ENCODE results near the gene FSHB.

The FSHB gene

GRCh38 chr11:30270671-30271070, 39.9 kb downstream of the FSHB start:
- FAIRE-seq = no peak

GRCh38 chr11:30277176-30277575, 46.4 kb downstream of the FSHB start:
- no peak for FAIRE-seq

- no peak for FAIRE-seq
Observed at GRCh38 chr11:30279796-30280195, 49.0 kb downstream of the FSHB start.

GRCh38 chr11:30281476-30282288, 50.9 kb downstream of the FSHB start:
- FAIRE-seq = no peak

GRCh38 chr11:30282289-30282631, 51.4 kb downstream of the FSHB start:
- FAIRE-seq = no peak
